GM20431 (cell line): Measurements from ENCODE around the gene LINS1.

ENCODE experiments used
- in situ Hi-C: fragments of 300-500 bp; cut with MseI, MboI; formaldehyde crosslinking; loops from one replicate; pipeline ENCODE4 v1.15.0; 2020; ENCODE audit warnings: low sequenced_read_pairs; ENCODE audit not compliant: unreplicated experiment

Gene LINS1, protein sequence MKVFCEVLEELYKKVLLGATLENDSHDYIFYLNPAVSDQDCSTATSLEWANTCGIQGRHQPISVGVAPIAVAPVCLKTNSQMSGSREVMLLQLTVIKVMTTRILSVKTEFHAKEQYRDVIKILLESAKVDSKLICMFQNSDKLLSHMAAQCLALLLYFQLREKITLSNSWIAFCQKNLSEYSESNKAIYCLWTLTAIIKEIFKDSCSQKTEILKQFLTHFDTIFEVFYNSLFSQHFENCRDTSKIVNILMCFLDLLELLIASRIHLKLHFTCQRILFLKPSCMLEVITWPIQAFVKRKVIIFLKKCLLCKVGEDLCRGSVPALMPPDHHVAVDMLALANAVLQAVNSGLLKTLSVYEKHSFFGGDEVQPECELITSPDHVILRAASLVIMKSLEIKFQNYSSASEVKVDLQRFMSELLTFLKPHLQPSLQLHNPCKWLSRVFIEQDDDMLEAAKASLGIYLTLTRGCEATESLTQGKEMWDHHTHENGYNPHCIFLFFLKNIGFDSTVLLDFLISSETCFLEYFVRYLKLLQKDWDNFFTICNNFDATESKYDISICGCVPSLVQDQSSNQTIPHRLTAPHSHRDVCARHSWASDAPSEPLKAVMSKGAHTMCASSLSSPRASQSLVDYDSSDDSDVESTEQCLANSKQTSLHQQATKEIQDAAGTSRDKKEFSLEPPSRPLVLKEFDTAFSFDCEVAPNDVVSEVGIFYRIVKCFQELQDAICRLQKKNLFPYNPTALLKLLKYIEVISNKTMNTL

DNA sequence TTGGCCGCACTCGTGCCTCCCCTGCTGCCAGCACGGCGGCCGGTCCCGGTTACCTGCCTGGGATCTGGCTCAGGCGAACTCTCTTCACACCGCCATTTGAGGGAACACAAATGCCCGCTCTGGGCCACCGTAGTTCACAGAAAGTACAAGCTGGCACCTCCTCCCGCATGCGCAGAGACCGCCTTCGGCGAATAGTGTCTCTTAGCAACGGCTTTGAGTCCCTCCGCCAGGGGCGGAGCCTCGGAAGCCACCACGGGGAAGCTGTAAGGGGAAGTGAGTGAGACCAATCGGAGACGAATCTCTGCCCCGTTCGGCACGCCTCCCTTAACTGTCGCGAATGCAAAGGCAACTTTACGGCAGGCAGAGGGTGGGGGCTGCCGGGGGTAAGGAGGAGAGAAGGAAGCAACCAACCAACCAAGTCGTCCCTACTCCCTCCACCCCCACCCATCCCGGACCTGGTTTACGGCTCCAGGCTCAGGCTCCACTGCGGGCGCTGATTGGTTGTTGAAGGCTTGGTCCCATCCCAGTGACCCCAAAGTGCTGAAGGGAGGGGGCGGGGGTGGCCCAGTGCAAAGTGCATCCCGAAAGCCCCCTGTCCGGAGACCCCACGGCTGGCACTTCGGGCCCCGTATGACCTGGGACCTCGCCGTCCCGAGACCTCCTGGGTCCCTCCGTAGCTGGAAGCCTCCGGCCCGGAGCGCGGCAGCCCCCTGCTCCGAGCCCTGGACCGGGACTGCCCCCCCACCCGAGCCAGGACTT lies at the start of gene LINS1, which contains the start of gene ASB7:
Gene LINS1 (minus strand): TSS at position 121 of the 759 bp plus-strand sequence. CDS start 21,342 bp downstream, outside the sequence.
Gene ASB7 (plus strand): TSS at position 526 of the 759 bp plus-strand sequence. CDS start 9,628 bp downstream, outside the sequence.
- in situ Hi-C loops, result no loop called here

GRCh38 chr15:100651253-100651652 lies 49.3 kb upstream of the LINS1 start:
- in situ Hi-C loops, result no loop called here

DNA sequence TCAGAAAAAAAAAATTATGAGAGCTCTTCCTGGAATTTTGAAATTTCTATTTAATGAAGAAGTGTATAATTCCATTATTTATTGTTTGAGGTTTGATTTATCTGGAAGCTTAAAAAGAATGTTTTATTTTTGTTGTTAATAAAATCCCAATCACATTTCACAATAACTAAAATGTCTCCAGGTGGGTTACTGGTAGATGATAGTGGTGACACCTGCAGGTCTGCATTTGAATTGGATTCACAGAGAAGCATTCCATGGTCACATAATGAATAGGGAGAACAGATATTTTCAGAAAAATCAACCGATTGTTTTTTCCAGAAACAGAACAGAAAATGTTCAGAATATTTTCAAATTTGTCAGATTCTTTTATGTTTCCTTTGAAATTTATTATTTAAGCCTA lies 48.7 kb upstream of the LINS1 start:
- in situ Hi-C loops, result no loop called here

DNA sequence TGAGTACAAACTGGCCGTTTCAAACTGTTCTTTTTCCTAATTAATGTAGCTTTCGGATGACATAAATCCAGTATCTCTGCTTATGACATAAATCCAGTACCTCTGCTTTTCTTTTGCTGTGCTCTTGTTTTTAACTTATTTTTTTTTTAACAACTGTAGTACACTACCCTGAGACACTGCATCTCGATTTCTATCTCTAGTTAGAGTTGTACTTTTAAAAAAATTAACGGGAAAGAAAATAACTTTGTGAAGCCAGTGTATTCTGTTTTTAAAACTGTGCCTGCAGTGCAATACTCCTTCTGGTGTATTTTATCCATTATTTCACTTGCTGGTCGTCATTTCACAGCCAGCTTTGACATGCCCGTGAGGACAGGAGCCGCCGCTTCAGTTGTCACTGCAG lies 47.0 kb upstream of the LINS1 start:
- in situ Hi-C loops, result loop anchor here (25.0 kb wide), 2 partner anchors 213 to 363 kb away; no protein-coding TSS in a partner anchor

- in situ Hi-C loops, result loop anchor here (25.0 kb wide), 2 partner anchors 217 to 367 kb away; no protein-coding TSS in a partner anchor
Measured at GRCh38 chr15:100645671-100646070, 43.7 kb upstream of the LINS1 start.

DNA sequence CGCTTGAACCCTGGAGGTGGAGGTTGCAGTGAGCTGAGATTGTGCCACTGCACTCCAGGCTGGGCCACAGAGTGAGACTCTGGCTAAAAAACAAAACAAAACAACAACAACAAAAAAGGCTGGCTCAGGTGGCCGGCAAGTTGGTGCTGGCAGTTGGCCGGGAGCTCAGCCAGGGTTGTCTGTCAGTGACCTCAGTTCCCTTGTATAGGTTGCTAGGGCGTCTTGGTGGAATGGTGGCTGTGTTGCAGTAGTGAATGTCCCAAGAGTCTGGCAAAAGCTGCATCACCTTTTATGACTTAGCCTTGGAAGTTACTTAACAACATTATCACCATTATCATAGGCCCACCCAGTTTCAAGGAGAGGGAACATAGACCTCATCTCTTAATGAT lies 41.0 kb upstream of the LINS1 start:
- in situ Hi-C loops, result loop anchor here (25.0 kb wide), 2 partner anchors 219 to 369 kb away; no protein-coding TSS in a partner anchor

DNA sequence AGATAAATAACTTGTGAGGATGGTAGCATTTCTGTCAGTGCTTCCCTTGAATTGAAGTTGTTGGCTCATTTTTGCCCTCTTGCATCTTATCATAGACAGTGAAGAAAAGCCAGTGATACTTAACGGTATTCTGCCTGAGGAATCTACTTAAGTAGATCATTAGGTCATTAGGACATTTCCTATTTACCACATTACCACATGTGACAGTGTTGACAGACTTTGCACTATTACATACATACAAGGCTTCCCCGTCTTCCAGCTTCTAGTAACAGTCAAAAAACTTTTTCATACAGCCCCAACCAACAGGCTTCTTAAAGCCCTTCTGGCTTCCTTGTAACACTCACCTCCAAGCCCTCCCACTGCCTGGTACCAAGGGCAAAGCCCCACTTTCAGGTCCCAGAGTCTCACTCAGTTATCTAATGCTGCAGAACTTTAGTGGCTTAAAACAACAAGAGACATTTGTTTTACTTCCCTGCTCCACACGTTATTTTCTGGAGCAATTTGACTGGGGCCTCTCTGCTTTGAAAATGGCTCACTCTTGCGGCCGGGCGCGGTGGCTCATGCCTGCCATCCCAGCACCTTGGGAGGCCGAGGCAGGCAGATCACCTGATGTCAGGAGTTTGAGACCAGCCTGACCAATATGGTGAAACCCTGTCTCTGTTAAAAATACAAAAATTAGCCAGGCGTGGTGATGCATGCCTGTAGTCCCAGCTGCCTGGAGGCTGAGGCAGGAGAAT lies 40.4 kb upstream of the LINS1 start:
- in situ Hi-C loops, result loop anchor here (25.0 kb wide), 2 partner anchors 220 to 370 kb away; no protein-coding TSS in a partner anchor

- in situ Hi-C loops, result loop anchor here (25.0 kb wide), 2 partner anchors 224 to 374 kb away; no protein-coding TSS in a partner anchor
Measured at GRCh38 chr15:100638177-100638730, 36.3 kb upstream of the LINS1 start.

- in situ Hi-C loops, result loop anchor here (25.0 kb wide), 2 partner anchors 227 to 377 kb away; no protein-coding TSS in a partner anchor
Measured at GRCh38 chr15:100635406-100636071, 33.6 kb upstream of the LINS1 start.

GRCh38 chr15:100633763-100634075 lies 31.7 kb upstream of the LINS1 start:
- in situ Hi-C loops, result loop anchor here (25.0 kb wide), 2 partner anchors 229 to 379 kb away; no protein-coding TSS in a partner anchor

DNA sequence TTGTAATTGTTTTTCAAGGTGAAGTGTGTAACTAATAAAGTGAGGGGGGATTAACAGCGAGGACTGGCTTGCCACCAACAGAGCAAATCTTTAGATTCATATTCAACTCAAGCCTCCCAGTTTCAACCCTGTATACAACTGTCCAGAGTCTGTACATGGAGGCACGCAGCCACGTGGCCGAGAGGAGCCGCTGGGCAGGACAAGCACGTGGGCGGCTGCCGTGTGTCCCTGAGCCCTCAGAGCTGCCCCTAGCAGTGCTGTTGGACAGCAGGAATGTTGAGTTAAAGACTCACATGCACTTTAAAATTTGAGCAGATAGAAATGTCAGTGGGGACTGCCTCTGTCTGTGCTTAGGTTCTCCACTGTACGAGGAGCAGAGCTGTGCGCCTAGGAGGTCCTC lies 29.8 kb upstream of the LINS1 start:
- in situ Hi-C loops, result loop anchor here (25.0 kb wide), 2 partner anchors 230 to 380 kb away; no protein-coding TSS in a partner anchor

- in situ Hi-C loops, result loop anchor here (25.0 kb wide), 2 partner anchors 234 to 384 kb away; no protein-coding TSS in a partner anchor
Measured at GRCh38 chr15:100628746-100629145, 26.8 kb upstream of the LINS1 start.

DNA sequence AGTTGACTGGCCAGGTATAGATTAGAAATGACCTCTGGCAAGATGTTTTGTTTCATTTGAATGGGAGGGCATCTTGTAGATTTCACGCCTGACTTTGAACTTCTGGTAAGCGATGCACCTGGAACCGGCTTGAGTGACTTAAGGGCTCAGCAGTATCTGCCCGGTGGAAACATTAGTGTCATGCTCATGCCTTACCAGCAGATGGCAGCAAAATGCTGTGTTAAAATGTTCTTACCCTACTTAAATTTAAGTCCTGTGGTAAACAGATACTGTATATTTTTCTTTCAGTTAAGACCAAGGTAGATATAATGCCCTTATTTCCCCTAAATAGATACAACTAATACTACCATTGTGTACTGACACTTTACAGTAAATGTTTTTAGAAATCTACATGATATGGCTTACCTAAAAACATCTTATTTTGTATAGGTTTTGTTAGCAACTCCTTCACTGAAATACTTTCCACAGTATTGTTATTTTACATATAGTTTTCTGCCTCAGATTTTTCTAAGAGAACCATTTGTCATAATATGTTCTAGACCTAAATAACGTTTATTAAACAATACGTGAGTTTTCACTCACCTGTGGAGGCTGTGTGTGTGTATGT lies 25.9 kb upstream of the LINS1 start:
- in situ Hi-C loops, result loop anchor here (25.0 kb wide), 2 partner anchors 234 to 384 kb away; no protein-coding TSS in a partner anchor

- in situ Hi-C loops, result no loop called here
Measured at GRCh38 chr15:100623301-100623700, 21.3 kb upstream of the LINS1 start.

DNA sequence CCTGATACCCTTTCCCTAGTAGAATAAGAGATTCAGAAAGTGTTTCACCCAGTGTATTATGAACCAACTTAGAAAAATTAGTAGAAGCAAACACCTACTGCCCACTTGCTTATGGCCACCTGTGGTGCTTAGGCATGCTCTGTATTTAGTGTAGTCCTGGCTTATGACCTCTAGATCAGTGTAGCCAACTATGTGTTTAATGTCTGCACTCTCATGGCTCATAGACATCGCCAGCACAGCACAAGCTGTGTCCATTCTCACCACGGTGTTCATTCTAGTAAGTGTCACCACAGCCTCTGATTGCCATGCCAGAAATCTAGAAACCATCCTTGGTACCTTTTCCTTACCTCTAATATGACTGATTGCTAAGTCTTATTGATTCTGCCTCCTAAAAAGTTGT lies 14.7 kb upstream of the LINS1 start:
- in situ Hi-C loops, result no loop called here

DNA sequence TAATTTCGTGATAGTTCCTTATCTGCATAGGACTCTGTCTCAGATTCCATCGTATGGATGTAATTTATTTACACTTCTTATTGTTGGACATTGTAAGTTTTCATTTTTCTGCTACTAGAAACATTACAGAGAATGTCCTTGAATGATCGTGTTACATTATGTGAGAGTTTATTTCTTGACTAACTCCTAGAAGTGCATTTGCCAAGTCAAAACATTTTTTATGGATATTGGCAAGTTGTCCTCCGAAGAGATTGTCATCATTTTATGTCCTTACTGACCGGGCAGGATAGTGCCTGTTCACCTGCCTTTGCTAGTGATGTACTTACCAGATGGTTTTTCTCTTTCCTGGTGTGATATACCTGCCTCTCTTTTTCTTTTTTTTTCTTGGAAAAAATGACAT lies 13.8 kb upstream of the LINS1 start:
- in situ Hi-C loops, result no loop called here

GRCh38 chr15:100614918-100615317 lies 12.9 kb upstream of the LINS1 start:
- in situ Hi-C loops, result no loop called here

DNA sequence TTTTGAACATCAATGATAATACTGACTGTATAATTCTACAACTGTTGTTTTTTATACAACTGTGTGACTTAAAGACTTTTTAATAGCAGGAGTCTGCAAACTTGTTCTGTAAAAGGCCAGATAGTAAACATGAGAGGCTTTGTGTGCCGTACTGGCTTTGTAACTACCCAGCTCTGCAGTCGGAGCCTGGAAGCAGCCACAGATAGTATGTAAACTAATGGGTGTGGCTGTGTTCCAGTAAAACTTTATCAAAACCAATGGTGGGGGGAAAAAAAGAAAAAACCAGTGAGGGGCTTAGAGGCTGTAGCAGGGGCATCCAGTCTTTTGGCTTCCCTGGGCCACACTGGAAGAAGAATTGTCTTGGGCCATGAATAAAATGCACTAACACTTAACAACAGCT lies 12.4 kb upstream of the LINS1 start:
- in situ Hi-C loops, result no loop called here
